GM12878 (cell line): ENCODE measurements around the gene SYNGAP1.

Experiments used
- CHD1 ChIP-seq: IDR thresholded peaks from 2 replicates; pipeline ENCODE4 v1.6.1; 2012; ENCODE audit warnings: low read depth, low read length, improper control_type of control experiment
- EP300 ChIP-seq, 2 experiments: fragments of 150-350 bp in 1 of 2; IDR thresholded peaks; 2 replicates each; pipeline ENCODE4 v1.6.1; 2011 to 2012; ENCODE audit warnings: low read depth in 2 of 2, low read length in 2 of 2, borderline replicate concordance in 1 of 2, improper control_type of control experiment in 1 of 2, inconsistent platforms in 1 of 2; ENCODE audit not compliant: control insufficient read depth in 1 of 2
- ETV6 ChIP-seq, 2 experiments: fragments of 450-650 bp in 1 of 2; IDR thresholded peaks in 1 of 2; conservative IDR thresholded peaks in 1 of 2; 2 replicates each; pipeline ENCODE4 v1.6.1; 2014; ENCODE audit warnings: antibody characterized with exemption in 1 of 2, borderline replicate concordance in 1 of 2, low read depth in 1 of 2, mild to moderate bottlenecking in 1 of 2, moderate library complexity in 1 of 2
- EZH2 ChIP-seq: IDR thresholded peaks from 2 replicates; pipeline ENCODE4 v1.6.1; 2012; ENCODE audit warnings: low read depth, mild to moderate bottlenecking, control low read depth, inconsistent platforms, low read length, borderline replicate concordance; ENCODE audit not compliant: control insufficient read depth
- HCFC1 ChIP-seq: fragments of 150-350 bp; IDR thresholded peaks from 2 replicates; pipeline ENCODE4 v1.6.1; 2014; ENCODE audit warnings: low read length

DNA sequence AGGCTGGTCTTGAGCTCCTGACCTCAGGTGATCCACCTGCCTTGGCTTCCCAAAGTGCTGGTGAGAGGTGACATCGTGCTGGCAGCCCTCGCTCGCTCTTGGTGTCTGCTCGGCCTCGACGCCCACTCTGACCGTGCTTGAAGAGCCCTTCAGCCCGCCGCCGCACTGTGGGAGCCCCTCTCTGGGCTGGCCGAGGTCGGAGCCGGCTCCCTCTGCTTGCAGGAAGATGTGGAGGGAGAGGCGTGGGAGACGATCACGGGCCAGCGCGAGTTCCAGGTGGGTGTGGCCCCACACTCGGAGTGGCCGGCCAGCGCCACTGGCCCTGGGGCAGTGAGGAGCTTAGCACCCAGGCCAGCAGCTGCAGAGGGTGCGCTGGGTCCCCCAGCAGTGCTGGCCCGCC, 82.6 kb downstream of the SYNGAP1 start:
- TF ChIP-seq ETV6 (conservative IDR thresholded peaks at IDR 0.05 in 1 of 2, IDR thresholded peaks at IDR 0.05 in 1 of 2; ENCODE audit: borderline replicate concordance in 1 of 2, low read depth in 1 of 2) (no peak), EZH2 (no peak), EP300 (IDR thresholded peaks at IDR 0.05; ENCODE audit: borderline replicate concordance in 1 of 2, control insufficient read depth in 1 of 2, low read depth in 2 of 2, low read length in 2 of 2) (no peak), HCFC1 (no peak), CHD1 (no peak)
